CD4-positive, alpha-beta T cell treated with Interleukin-2 at 100 ng/mL for 4 hours (primary cell): Measurements from ENCODE around the gene CMPK2.
"Not testable (repeated sequence)": the region's sequence is repeated elsewhere in the genome, so short reads cannot be mapped to it uniquely, and the experiment has no call there.

Experiments used
- DNase-seq: peaks from one replicate; pipeline ENCODE4 v3.0.0-alpha.2; 2020; ENCODE audit warnings: low spot score

CMPK2 gene, protein sequence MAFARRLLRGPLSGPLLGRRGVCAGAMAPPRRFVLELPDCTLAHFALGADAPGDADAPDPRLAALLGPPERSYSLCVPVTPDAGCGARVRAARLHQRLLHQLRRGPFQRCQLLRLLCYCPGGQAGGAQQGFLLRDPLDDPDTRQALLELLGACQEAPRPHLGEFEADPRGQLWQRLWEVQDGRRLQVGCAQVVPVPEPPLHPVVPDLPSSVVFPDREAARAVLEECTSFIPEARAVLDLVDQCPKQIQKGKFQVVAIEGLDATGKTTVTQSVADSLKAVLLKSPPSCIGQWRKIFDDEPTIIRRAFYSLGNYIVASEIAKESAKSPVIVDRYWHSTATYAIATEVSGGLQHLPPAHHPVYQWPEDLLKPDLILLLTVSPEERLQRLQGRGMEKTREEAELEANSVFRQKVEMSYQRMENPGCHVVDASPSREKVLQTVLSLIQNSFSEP

DNA sequence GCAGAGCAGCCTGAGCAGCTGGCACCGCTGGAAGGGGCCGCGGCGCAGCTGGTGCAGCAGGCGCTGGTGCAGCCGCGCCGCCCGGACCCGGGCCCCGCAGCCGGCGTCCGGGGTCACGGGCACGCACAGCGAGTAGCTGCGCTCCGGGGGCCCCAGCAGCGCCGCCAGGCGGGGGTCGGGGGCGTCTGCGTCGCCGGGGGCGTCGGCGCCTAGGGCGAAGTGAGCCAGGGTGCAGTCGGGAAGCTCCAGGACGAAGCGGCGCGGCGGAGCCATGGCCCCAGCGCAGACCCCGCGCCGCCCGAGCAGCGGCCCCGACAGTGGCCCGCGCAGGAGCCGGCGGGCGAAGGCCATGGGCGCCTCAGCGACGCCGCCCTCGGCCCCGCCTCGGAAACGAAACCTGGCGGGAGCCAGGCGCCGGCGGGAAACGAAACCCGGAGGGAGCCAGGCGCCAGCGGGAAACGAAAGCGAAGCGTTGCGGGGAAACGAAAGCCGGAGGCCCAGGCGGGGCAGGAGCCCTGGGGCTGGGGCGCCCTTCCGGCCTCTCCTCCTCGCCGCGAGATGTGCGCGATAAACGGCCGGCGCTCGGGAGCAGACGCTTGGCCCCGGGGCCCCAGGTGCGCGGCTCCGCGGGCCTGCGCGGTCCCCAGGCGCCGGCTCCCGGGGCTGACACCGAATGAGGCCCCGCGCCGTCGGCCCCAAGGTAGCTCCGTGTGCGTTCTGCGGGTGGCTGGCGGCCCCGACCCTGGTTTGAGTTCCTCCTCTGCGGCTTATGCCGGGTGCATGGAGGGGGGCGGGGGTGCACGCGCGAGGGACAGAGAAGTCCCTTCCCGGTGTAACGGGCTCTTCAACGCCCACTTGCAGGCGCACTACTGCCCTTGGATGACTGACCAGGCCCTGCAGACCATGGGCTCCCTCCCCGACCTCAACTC, at the start of gene CMPK2:
Gene CMPK2, minus strand, starts transcription at position 562 of the 929 bp plus-strand sequence. Its CDS starts 211 bp downstream, at position 351.
- DNase-seq, result peak; percentile 73

DNA sequence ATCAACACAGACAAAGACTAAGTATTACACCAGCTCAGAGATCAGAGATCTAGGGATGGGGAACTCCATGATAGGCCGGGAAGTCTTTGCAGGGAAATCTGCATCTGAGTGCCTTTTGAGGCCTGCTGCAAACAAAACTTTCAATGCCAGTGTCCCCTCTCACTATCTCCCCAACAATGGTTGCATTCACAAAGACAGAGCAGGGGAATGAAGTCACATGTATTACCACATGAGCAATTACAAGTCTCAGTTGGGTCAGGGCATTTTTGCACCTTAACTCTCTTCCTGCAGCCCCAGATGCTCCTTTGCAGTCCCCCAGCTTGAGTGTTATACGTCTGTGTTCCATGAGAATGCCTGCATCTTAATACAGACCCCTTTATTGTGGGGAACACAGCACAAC, 49.7 kb upstream of the CMPK2 start:
- DNase-seq, result no peak

DNA sequence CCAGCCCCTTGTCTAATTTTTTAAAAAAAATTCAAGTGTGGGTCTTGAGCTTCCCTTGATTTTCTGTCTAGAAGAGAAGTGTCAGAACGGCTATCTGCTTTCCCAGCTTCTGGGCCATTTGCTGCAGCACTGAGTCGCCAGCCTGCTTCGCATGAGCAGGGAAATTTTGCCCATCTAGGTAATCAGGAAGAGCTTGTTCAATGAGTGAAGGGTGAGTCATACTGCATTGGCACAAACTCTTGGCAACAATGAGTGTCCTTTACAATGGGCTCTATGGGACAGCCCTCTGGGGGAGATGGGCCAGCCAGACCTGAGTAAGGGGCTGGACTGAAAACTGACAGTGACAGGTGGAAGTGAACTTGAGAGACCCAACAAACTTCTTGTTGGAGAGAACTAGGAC, 49.1 kb upstream of the CMPK2 start:
- no peak for DNase-seq

- DNase-seq, result peak; percentile 66
Measured at GRCh38 chr2:6913415-6914157, 47.9 kb upstream of the CMPK2 start.

- DNase-seq, result no peak
Measured at GRCh38 chr2:6911721-6912120, 46.0 kb upstream of the CMPK2 start.

DNA sequence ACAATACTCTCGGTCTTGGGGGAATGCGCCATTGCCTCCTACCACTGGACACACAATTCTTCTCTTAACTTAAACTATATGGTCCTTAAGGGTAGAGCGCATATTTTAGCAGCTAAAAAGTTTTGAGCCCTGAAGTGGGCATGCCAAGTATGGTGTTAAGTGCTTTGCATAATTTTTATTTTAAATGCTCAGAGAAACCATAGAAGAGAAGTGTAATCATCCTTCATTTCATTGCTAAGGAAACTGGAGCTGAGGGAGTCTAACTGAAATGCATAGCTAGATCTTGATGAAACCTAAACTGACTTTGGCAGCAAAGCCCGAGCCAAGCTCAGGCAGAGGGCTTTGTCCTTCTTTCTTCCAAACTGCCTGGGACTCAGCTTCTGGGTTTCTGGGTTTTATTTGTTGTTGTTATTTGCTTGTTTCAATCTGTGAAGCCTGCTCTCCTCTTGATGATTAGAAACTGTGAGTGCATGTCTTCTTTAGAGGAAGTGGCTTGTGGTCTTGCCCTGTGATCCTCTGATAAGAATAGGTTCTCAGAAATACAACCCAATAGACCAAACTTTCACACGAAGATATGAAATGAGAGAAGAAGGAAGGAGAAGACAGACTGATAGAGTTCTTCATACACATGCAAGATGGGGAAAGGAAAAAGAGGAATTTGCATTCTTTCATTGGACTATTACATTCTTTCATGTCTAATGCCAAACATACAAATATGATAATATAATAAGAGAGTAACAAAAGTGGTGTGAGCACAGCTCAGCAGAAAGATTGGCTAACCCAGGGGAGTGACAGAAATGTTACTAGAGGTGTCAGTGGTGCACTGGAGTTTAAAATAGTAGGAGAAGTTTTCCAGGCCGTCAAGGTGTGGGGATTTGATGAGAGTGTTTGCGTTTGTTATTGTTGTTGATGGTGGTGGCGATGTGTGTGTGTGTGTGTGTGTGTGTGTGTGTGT, 44.0 kb upstream of the CMPK2 start:
- DNase-seq, result peak; percentile 80

GRCh38 chr2:6908291-6908690, 42.6 kb upstream of the CMPK2 start:
- no peak for DNase-seq

DNA sequence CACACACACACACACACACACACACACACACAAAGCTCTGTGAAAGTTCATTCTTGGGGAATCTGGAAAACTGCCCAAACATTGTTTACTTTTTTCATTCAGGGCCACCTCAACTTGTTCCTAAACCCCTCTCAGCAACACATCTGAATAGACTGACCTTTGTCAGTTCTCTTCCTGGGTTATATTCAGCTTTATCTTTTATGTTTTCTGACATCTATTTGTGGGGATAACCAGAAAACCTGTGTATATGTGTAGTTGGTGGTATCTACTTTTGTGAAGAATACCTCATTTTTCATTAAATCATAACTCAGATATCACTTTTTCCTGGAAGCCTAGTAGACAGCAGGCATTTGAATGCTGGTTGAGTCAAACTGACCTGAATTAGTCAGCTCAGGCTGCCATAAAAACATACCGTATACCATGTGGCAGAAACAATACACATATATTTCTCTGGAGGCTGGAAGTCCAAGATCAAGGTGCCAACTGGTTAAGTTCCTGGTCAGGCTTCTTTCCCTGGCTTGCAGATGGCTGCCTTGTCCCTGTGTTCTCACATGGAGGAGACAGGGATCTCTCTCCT, 40.5 kb upstream of the CMPK2 start:
- peak; percentile 63 for DNase-seq

DNA sequence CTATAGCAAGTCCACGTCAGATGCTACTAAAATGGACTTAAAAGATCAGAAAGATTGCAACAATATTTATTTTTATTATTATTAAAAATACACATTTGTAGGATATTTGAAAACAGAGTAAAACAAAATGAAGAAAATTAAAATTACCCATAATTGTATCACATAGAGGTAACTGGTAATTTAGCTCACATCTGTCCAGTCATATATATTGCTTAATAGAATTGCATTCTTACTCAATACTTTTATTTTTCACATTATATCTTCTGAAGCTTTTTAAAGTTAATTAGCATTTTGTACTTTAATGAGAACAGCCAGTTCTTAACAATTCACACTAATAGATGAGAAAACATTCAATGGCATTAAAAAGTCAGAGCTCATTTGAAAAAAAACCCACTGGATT, 40.0 kb upstream of the CMPK2 start:
- no peak for DNase-seq

- not testable (repeated sequence) for DNase-seq
Measured at GRCh38 chr2:6902581-6902980, 36.9 kb upstream of the CMPK2 start.

GRCh38 chr2:6896930-6897759, 31.4 kb upstream of the CMPK2 start:
- peak; percentile 65 for DNase-seq

DNA sequence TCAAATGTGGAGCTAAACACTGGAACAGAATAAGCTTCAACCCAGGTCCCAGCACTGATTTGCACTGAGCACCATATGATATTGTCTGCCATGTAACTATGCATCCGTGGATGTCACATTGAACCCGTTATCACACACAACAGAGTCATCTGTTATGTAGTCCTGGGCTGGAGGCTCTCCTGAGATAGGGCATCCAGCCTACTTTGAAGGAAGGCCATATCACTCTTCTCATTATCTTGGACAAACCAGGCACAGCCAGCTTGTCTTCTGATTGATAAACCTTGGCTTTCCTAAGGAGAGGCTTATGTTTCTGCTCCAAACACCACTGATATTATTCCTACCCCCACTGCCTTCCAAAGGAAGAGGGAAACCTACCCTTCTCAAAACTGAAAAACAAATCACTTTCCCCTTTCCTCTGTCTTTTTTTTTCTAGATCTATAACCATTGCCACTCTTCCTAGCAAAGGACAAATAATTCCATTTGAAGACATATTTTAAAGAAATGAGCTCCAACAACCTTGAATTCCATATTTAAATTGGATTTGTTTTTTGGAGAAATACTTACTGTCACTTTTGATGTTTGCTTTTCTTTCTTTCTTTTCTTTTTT, 28.3 kb upstream of the CMPK2 start:
- DNase-seq, result no peak

DNA sequence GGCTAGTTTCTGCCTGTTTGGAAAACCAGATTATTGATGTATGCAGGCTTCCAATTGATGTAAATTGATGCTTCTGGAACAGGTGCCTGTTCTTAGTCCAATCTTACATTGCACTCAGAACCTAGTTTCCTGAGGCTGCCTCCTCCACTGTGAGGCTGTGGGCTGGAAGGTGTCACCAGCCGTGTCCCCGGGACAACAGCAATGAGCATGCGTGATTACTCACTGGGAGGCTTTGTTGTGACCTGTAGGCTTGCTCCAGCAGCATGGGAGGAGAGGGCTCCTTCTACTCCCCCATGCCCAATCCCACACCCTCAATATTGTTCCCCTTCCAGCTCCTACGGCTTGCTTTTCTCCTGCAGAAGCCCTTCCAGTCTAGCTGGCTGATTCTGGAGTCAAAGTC, 23.0 kb upstream of the CMPK2 start:
- DNase-seq, result no peak

DNA sequence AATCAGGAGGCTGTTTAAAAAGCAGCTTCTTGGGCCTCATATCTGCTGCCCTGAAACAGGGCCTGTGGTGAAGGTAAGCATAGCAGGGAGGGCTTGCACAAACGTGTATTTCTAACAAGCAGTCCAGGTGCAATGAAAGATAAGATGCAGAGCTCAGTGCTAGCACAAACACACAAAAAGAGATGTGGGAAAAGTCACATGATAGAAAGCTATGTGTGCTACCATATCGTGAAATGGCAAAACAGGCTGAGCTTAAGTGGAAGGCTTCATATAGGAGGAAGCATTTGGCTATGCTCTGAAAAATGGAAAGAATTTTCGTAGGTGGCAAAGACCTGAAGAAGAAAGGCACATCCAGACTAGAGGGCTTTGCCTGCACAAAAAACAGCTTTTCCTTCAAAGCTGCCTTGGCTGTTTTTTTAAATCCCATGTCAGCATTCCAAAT, 22.1 kb upstream of the CMPK2 start:
- no peak for DNase-seq

- DNase-seq, result no peak
Measured at GRCh38 chr2:6885968-6886367, 20.3 kb upstream of the CMPK2 start.

- DNase-seq, result no peak
Measured at GRCh38 chr2:6885551-6885950, 19.8 kb upstream of the CMPK2 start.

GRCh38 chr2:6883448-6884122, 17.9 kb upstream of the CMPK2 start:
- no peak for DNase-seq

GRCh38 chr2:6881516-6881915, 15.8 kb upstream of the CMPK2 start:
- DNase-seq, result no peak

DNA sequence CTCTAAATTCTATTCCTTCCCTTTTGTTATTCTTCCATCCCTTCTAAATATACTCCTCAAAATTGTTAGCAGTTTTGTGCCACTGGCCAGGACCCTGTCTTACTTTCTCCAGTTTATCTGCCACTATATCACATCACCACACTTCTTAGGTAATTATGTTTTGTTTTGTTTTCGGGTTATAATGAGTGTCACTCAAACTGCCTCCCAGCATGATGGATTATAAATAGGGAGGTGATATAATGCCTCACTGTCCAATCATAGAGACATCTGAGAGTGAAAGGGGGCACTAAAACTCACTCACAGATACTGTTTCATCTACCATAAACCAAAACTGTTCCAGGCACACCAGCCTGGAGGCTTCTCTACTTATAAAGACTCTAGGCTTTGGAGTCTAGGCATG, 15.3 kb upstream of the CMPK2 start:
- no peak for DNase-seq
